SK-N-SH treated with all-trans-retinoic acid at 6 μM for 48 hours (cell line): ENCODE data around the gene RABGGTA.

Experiments used
- BACH2 ChIP-seq: fragments of 250-450 bp; sonication (Bioruptor Pico); IDR thresholded peaks from 2 replicates; pipeline ENCODE4 v1.9.0; 2021; ENCODE audit warnings: mild to moderate bottlenecking, borderline replicate concordance
- CSDC2 ChIP-seq: fragments of 250-450 bp; sonication (Bioruptor Pico); IDR thresholded peaks from 2 replicates; pipeline ENCODE4 v1.5.0; 2020; ENCODE audit warnings: mild to moderate bottlenecking, moderate library complexity
- GLIS3 ChIP-seq: fragments of 250-450 bp; sonication (Bioruptor Pico); IDR thresholded peaks from 2 replicates; pipeline ENCODE4 v1.5.0; 2020; ENCODE audit warnings: mild to moderate bottlenecking, moderate library complexity
- PPARA ChIP-seq: fragments of 250-450 bp; sonication (Bioruptor Pico); IDR thresholded peaks from 2 replicates; pipeline ENCODE4 v1.5.0; 2020; ENCODE audit warnings: mild to moderate bottlenecking, borderline replicate concordance
- SNAI2 ChIP-seq: fragments of 250-450 bp; sonication (Bioruptor Pico); IDR thresholded peaks from 2 replicates; pipeline ENCODE4 v1.5.0; 2020; ENCODE audit warnings: mild to moderate bottlenecking, moderate library complexity
- TCF4 ChIP-seq: fragments of 250-450 bp; sonication (Bioruptor Pico); IDR thresholded peaks from 2 replicates; pipeline ENCODE4 v1.8.0; 2021; ENCODE audit warnings: mild to moderate bottlenecking, moderate library complexity, borderline replicate concordance
- TOX ChIP-seq: fragments of 250-450 bp; sonication (Bioruptor Pico); IDR thresholded peaks from 2 replicates; pipeline ENCODE4 v1.8.0; 2021; ENCODE audit warnings: mild to moderate bottlenecking, moderate library complexity, borderline replicate concordance
- TSHZ2 ChIP-seq: fragments of 250-450 bp; sonication (Bioruptor Pico); IDR thresholded peaks from 2 replicates; pipeline ENCODE4 v1.5.0; 2020; ENCODE audit warnings: mild to moderate bottlenecking, moderate library complexity
- ZFP30 ChIP-seq: fragments of 450-650 bp; formaldehyde crosslinking; IDR thresholded peaks from 2 replicates; pipeline ENCODE4 v1.5.0; 2022; ENCODE audit warnings: mild to moderate bottlenecking, moderate library complexity
- ZNF8 ChIP-seq: fragments of 450-650 bp; formaldehyde crosslinking; IDR thresholded peaks from 2 replicates; pipeline ENCODE4 v1.5.0; 2020; ENCODE audit warnings: mild to moderate bottlenecking, moderate library complexity

GRCh38 chr14:24250354-24250753 is 21.0 kb downstream of the RABGGTA start:
- TF ChIP-seq PPARA (CRISPR knock-in tag) (no peak), TCF4 (no peak), ZNF8 (no peak), GLIS3 (CRISPR knock-in tag) (no peak), TOX (CRISPR knock-in tag) (no peak), TSHZ2 (CRISPR knock-in tag) (no peak), ZFP30 (CRISPR knock-in tag) (no peak), CSDC2 (CRISPR knock-in tag) (no peak), BACH2 (CRISPR knock-in tag) (no peak), SNAI2 (CRISPR knock-in tag) (no peak)
